Sigmoid colon (tissue), 7 donors: ENCODE measurements around the gene ZNF771. TPM values are rescaled to one million over a fixed set of nuclear protein-coding genes. Genes with fewer than 3 reads are reported as not detected.
"Not testable (repeated sequence)": the region's sequence is repeated elsewhere in the genome, so short reads cannot be mapped to it uniquely, and the experiment has no call there.

ENCODE experiments used
- DNase-seq: peaks from one replicate; pipeline ENCODE4 v3.0.0-alpha.2; 2019
- H3K27ac ChIP-seq, 4 donors: fragments of 200-600 bp; sonication (generic); one replicate each; pipeline ENCODE4 v1.5.1; 2016 to 2019; ENCODE audit warnings: mild to moderate bottlenecking in 1 of 4
- H3K27me3 ChIP-seq, 3 donors: fragments of 200-600 bp; sonication (generic); one replicate each; pipeline ENCODE4 v1.5.1; 2019; ENCODE audit warnings: mild to moderate bottlenecking in 1 of 3
- H3K36me3 ChIP-seq, 4 donors: fragments of 200-600 bp; sonication (generic); one replicate each; pipeline ENCODE4 v1.5.1; 2016 to 2019
- H3K4me1 ChIP-seq, 4 donors: fragments of 200-600 bp; sonication (generic); one replicate each; pipeline ENCODE4 v1.5.1; 2017 to 2019
- H3K4me3 ChIP-seq, 4 donors: fragments of 200-600 bp; sonication (generic); one replicate each; pipeline ENCODE4 v1.5.1; 2017 to 2019; ENCODE audit warnings: mild to moderate bottlenecking in 2 of 4, moderate library complexity in 1 of 4
- H3K9me3 ChIP-seq, 4 donors: fragments of 200-600 bp in 3 of 4; sonication (generic) in 3 of 4; one replicate each; pipeline versions ENCODE4 v1.5.1 to v1.6.1; 2013 to 2019
- EP300 ChIP-seq, 4 donors: sonication (generic); formaldehyde crosslinking; IDR thresholded peaks; one replicate each; pipeline ENCODE4 v1.6.1; 2017; ENCODE audit warnings: antibody characterized with exemption in 4 of 4
- POLR2A ChIP-seq, 2 donors: fragments of 450-650 bp; IDR thresholded peaks; one replicate each; pipeline ENCODE4 v1.6.1; 2016; ENCODE audit warnings: antibody characterized with exemption in 2 of 2, mild to moderate bottlenecking in 2 of 2, moderate library complexity in 2 of 2
- POLR2AphosphoS5 ChIP-seq, 4 donors: sonication (generic); formaldehyde crosslinking; IDR thresholded peaks; one replicate each; pipeline ENCODE4 v1.6.1; 2017; ENCODE audit warnings: antibody characterized with exemption in 4 of 4
- WGBS, 2 donors: extraction: QIAGEN DNeasy Blood & Tissue Kit; methylation state at CpG; one replicate each; pipeline ENCODE4 v1.1.7; 2013; 5-methylcytosine and 5-hydroxymethylcytosine counted together
- intact Hi-C: fragments of 100-400 bp; cut with DNase I; formaldehyde crosslinking; loops from one replicate; pipeline ENCODE4 v1.15.1; 2023
- polyA plus RNA-seq, 3 donors: library from polyadenylated mRNA; stranded (reverse); fragments of 200-250 nt; gene quantifications; one replicate each; pipeline ENCODE4 v1.2.3, GENCODE V29; 2013
- small RNA-seq, 3 donors: library from RNA; depleted of rRNA; stranded (forward); fragments of <200 nt; gene quantifications; one replicate each; pipeline ENCODE3, GENCODE V24; 2016
- total RNA-seq, 4 donors: library from RNA; depleted of rRNA; stranded (reverse); fragments of >200 nt; gene quantifications; one replicate each; pipeline ENCODE4 v1.1.0, GENCODE V29; 2016
- TF ChIP-seq, protein P1 (sequence below), 4 experiments: fragments of 450-650 bp in 3 of 4; fragments of 200-600 bp in 1 of 4; IDR thresholded peaks; one replicate each; pipeline ENCODE4 v1.5.1; 2016 to 2019; ENCODE audit warnings: antibody characterized with exemption in 4 of 4, mild to moderate bottlenecking in 3 of 4, moderate library complexity in 2 of 4
- donor health status: healthy with polysubstance abuse.
- donor health status: Bipolar disorder and iron deficiency.
- donor health status: healthy.

Gene ZNF771
- total and polyA plus RNA-seq, 7 donors, result 2.5 to 30.7 (median 17.4) TPM

DNA sequence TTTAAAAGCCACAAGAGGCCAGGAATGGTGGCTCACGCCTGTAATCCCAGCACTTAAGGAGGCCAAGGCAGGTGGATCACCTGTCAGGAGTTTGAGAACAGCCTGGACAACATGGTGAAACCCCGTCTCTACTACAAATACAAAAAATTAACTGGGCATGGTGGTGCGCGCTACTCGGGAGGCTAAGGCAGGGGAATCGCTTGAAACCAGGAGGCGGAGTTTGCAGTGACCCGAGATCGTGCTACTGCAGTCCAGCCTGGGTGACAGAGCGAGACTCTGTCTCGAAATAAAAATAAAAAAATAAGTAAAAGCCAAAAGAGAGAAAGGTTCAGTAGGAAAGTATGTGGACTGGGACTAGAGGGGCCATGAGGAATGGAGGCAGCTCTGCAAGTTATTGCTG, 52.0 kb downstream of the ZNF771 start:
- Histone ChIP-seq H3K9me3 (no peaks in the 10 kb centered on the region), H3K27me3 (no peaks in the 10 kb centered on the region), H3K4me3 (no peak overlapping the region), H3K4me1 (no peaks in the 10 kb centered on the region), H3K27ac (no peak overlapping the region), H3K36me3 (no peaks in the 10 kb centered on the region)
- intact Hi-C loops, result no loop called here
- TF ChIP-seq, protein P1, sequence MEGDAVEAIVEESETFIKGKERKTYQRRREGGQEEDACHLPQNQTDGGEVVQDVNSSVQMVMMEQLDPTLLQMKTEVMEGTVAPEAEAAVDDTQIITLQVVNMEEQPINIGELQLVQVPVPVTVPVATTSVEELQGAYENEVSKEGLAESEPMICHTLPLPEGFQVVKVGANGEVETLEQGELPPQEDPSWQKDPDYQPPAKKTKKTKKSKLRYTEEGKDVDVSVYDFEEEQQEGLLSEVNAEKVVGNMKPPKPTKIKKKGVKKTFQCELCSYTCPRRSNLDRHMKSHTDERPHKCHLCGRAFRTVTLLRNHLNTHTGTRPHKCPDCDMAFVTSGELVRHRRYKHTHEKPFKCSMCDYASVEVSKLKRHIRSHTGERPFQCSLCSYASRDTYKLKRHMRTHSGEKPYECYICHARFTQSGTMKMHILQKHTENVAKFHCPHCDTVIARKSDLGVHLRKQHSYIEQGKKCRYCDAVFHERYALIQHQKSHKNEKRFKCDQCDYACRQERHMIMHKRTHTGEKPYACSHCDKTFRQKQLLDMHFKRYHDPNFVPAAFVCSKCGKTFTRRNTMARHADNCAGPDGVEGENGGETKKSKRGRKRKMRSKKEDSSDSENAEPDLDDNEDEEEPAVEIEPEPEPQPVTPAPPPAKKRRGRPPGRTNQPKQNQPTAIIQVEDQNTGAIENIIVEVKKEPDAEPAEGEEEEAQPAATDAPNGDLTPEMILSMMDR (IDR thresholded peaks at IDR 0.05), result no peak
- TF ChIP-seq POLR2A (IDR thresholded peaks at IDR 0.05) (no peak), POLR2AphosphoS5 (IDR thresholded peaks at IDR 0.05) (no peak), EP300 (IDR thresholded peaks at IDR 0.05) (no peak)
- DNase-seq, result no peak
- 81 to 92% methylated on average over 11 of the region's 11 CpGs for WGBS, 2 donors

DNA sequence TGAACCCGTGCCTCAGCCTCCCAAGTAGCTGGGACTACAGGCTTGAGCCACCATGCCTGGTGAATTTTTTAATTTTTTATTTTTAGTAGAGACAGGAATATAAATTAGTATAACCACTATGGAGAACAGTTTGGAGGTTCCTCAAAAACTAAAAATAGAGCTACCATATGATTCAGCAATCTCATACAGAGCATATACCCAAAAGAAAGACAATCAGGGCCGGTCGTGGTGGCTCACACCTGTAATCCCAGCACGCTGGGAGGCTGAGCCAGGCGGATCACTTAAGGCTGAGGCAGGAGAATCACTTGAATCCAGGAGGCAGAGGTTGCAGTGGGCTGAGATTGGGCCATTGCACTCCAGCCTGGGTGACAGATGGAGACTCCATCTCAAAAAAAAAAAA, 54.0 kb downstream of the ZNF771 start:
- H3K9me3 ChIP-seq, intact Hi-C loops: not testable (repeated sequence)
- 80 to 92% methylated on average over 5 of the region's 5 CpGs for WGBS, 2 donors

DNA sequence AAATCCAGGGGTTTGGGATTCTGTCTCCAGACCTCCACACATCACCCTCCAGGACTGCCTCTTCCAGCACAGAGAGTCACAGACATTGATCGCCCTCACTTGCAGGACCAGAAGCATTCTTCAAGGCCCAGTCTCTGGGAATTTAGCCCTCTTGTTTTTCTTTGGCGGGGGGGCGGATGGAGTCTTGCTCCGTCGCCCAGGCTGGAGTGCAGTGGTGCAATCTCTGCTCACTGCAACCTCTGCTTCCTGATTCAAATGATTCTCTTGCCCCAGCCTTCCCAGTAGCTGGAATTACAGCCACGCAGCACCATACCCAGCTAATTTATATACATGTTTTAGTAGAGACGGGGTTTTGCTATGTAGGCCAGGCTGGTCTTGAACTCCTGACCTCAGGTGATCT, 56.7 kb downstream of the ZNF771 start:
- H3K4me3 ChIP-seq, result no peak overlapping the region
- intact Hi-C loops, result no loop called here
- 95% methylated on average over 7 of the region's 7 CpGs for WGBS, 2 donors

More for the DNA sequence above, 54.0 kb downstream of the ZNF771 start:
- not testable (repeated sequence) for H3K4me3 ChIP-seq, H3K27ac ChIP-seq, DNase-seq, H3K27me3 ChIP-seq, H3K4me1 ChIP-seq, H3K36me3 ChIP-seq

More for the DNA sequence above, 56.7 kb downstream of the ZNF771 start:
- no peak for DNase-seq
- no peak overlapping the region for H3K27ac ChIP-seq
- no peaks in the 10 kb centered on the region for H3K9me3 ChIP-seq
- H3K4me1 ChIP-seq, result no peaks in the 10 kb centered on the region
- TF ChIP-seq, protein P1 (IDR thresholded peaks at IDR 0.05), result no peak
- TF ChIP-seq EP300 (IDR thresholded peaks at IDR 0.05) (no peak), POLR2A (IDR thresholded peaks at IDR 0.05) (no peak), POLR2AphosphoS5 (IDR thresholded peaks at IDR 0.05) (no peak)
- H3K36me3 ChIP-seq, result no peaks in the 10 kb centered on the region
- H3K27me3 ChIP-seq, result no peaks in the 10 kb centered on the region

Small RNAs within 50 kb of the gene (small RNA-seq; reads per million reads assigned to genes)
- gene RF00019 (0 reads per million in 3 donors), gene RF00406 (0 to 0.54 (median 0) reads per million in 3 donors)

Other genes with a start within 250 kb of the ZNF771 start
- gene CORO1A, start 224.0 kb upstream of the ZNF771 start, total RNA-seq, result 10 to 100 TPM; 14.7 to 28.0 (median 24.4) TPM
- gene CORO1A, start 224.0 kb upstream of the ZNF771 start, polyA plus RNA-seq, result 100 to 1,000 TPM in 1 of 3 donors, 10 to 100 TPM in 2; 35.8 to 309 (median 40.2) TPM
- gene BOLA2B, start 213.9 kb upstream of the ZNF771 start, total RNA-seq, result 100 to 1,000 TPM in 3 of 4 donors, 10 to 100 TPM in 1; 35.4 to 186 (median 152) TPM
- 100 to 1,000 TPM; 414 to 509 (median 434) TPM for gene BOLA2B, start 213.9 kb upstream of the ZNF771 start, polyA plus RNA-seq
- gene SLX1A, start 213.7 kb upstream of the ZNF771 start, total RNA-seq, result 10 to 100 TPM; 12.0 to 29.6 (median 18.1) TPM
- 10 to 100 TPM; 46.8 to 77.9 (median 61.9) TPM for gene SLX1A, start 213.7 kb upstream of the ZNF771 start, polyA plus RNA-seq
- 10 to 100 TPM in 3 of 4 donors, 1 to 10 TPM in 1; 8.0 to 26.9 (median 20.3) TPM for gene SULT1A3, start 208.4 kb upstream of the ZNF771 start, total RNA-seq
- gene SULT1A3, start 208.4 kb upstream of the ZNF771 start, polyA plus RNA-seq, result 10 to 100 TPM; 17.4 to 21.0 (median 20.1) TPM
- 1 to 10 TPM in 3 of 4 donors, under 1 TPM in 1; 0.82 to 5.3 (median 2.6) TPM for gene NPIPB13, start 159.1 kb upstream of the ZNF771 start, total RNA-seq
- gene NPIPB13, start 159.1 kb upstream of the ZNF771 start, polyA plus RNA-seq, result 1 to 10 TPM in 1 of 3 donors, under 1 TPM in 2; 0.60 to 6.9 (median 0.92) TPM
- 10 to 100 TPM; 29.9 to 57.3 (median 43.0) TPM for gene CD2BP2, start 52.3 kb upstream of the ZNF771 start, total RNA-seq
- gene CD2BP2, start 52.3 kb upstream of the ZNF771 start, polyA plus RNA-seq, result 10 to 100 TPM; 45.0 to 51.8 (median 48.0) TPM
- 10 to 100 TPM; 14.5 to 25.2 (median 19.2) TPM for gene TBC1D10B, start 37.1 kb upstream of the ZNF771 start, total RNA-seq
- gene TBC1D10B, start 37.1 kb upstream of the ZNF771 start, polyA plus RNA-seq, result 10 to 100 TPM; 24.6 to 38.3 (median 25.0) TPM
- gene MYL11, start 32.8 kb upstream of the ZNF771 start, total RNA-seq, result not detected
- not detected for gene MYL11, start 32.8 kb upstream of the ZNF771 start, polyA plus RNA-seq
- 1 to 10 TPM in 3 of 4 donors, under 1 TPM in 1; 0.82 to 5.8 (median 1.9) TPM for gene SEPTIN1, start 25.0 kb upstream of the ZNF771 start, total RNA-seq
- gene SEPTIN1, start 25.0 kb upstream of the ZNF771 start, polyA plus RNA-seq, result 10 to 100 TPM in 1 of 3 donors, 1 to 10 TPM in 2; 1.2 to 46.6 (median 2.4) TPM
- 10 to 100 TPM in 3 of 4 donors, 1 to 10 TPM in 1; 8.1 to 12.8 (median 11.4) TPM for gene ZNF48, start 12.2 kb upstream of the ZNF771 start, total RNA-seq
- gene ZNF48, start 12.2 kb upstream of the ZNF771 start, polyA plus RNA-seq, result 1 to 10 TPM; 2.4 to 5.9 (median 2.8) TPM
- 10 to 100 TPM; 10.5 to 19.9 (median 16.5) TPM for gene DCTPP1, start 22.4 kb downstream of the ZNF771 start, total RNA-seq
- 100 to 1,000 TPM; 140 to 175 (median 156) TPM for gene DCTPP1, start 22.4 kb downstream of the ZNF771 start, polyA plus RNA-seq
- gene SEPHS2, start 38.3 kb downstream of the ZNF771 start, total RNA-seq, result 10 to 100 TPM; 25.0 to 32.3 (median 25.3) TPM
- 100 to 1,000 TPM in 2 of 3 donors, 10 to 100 TPM in 1; 80.5 to 213 (median 175) TPM for gene SEPHS2, start 38.3 kb downstream of the ZNF771 start, polyA plus RNA-seq
- gene ITGAL, start 65.1 kb downstream of the ZNF771 start, total RNA-seq, result 1 to 10 TPM; 1.1 to 3.8 (median 2.6) TPM
- gene ITGAL, start 65.1 kb downstream of the ZNF771 start, polyA plus RNA-seq, result 10 to 100 TPM in 1 of 3 donors, 1 to 10 TPM in 1, under 1 TPM in 1; 0.60 to 20.7 (median 2.8) TPM
- gene ZNF768, start 119.0 kb downstream of the ZNF771 start, total RNA-seq, result 10 to 100 TPM; 32.4 to 55.9 (median 42.7) TPM
- 10 to 100 TPM; 46.2 to 61.0 (median 54.8) TPM for gene ZNF768, start 119.0 kb downstream of the ZNF771 start, polyA plus RNA-seq
- gene ZNF747, start 127.3 kb downstream of the ZNF771 start, total RNA-seq, result 10 to 100 TPM; 10.3 to 15.5 (median 13.1) TPM
- gene ZNF747, start 127.3 kb downstream of the ZNF771 start, polyA plus RNA-seq, result 10 to 100 TPM in 1 of 3 donors, 1 to 10 TPM in 2; 6.0 to 12.0 (median 8.3) TPM
- 1 to 10 TPM; 6.1 to 8.6 (median 8.1) TPM for gene ZNF764, start 150.8 kb downstream of the ZNF771 start, total RNA-seq
- 1 to 10 TPM; 3.5 to 7.7 (median 4.8) TPM for gene ZNF764, start 150.8 kb downstream of the ZNF771 start, polyA plus RNA-seq
- gene ZNF688, start 164.1 kb downstream of the ZNF771 start, total RNA-seq, result 10 to 100 TPM; 21.9 to 32.8 (median 25.4) TPM
- gene ZNF688, start 164.1 kb downstream of the ZNF771 start, polyA plus RNA-seq, result 10 to 100 TPM; 16.7 to 22.8 (median 18.0) TPM
- 10 to 100 TPM in 1 of 4 donors, 1 to 10 TPM in 3; 5.9 to 19.9 (median 7.9) TPM for gene ZNF785, start 178.1 kb downstream of the ZNF771 start, total RNA-seq
- gene ZNF785, start 178.1 kb downstream of the ZNF771 start, polyA plus RNA-seq, result 1 to 10 TPM in 2 of 3 donors, under 1 TPM in 1; 0.92 to 9.5 (median 2.4) TPM
- 10 to 100 TPM in 1 of 4 donors, 1 to 10 TPM in 3; 7.9 to 10.3 (median 9.8) TPM for gene ZNF689, start 202.8 kb downstream of the ZNF771 start, total RNA-seq
- 1 to 10 TPM; 3.6 to 5.2 (median 4.9) TPM for gene ZNF689, start 202.8 kb downstream of the ZNF771 start, polyA plus RNA-seq
- gene PRR14, start 243.4 kb downstream of the ZNF771 start, total RNA-seq, result 10 to 100 TPM; 20.8 to 37.5 (median 29.4) TPM
- 10 to 100 TPM; 28.8 to 51.4 (median 38.4) TPM for gene PRR14, start 243.4 kb downstream of the ZNF771 start, polyA plus RNA-seq